GM19455 (cell line): ENCODE measurements around the gene GBP1.
"Not testable (repeated sequence)": the region's sequence is repeated elsewhere in the genome, so short reads cannot be mapped to it uniquely, and the experiment has no call there.

Source experiments
- ATAC-seq: cut with Tn5 transposase; IDR thresholded peaks from one replicate; pipeline ENCODE4 v1.9.1; 2021; ENCODE audit not compliant: unreplicated experiment

Gene GBP1

DNA sequence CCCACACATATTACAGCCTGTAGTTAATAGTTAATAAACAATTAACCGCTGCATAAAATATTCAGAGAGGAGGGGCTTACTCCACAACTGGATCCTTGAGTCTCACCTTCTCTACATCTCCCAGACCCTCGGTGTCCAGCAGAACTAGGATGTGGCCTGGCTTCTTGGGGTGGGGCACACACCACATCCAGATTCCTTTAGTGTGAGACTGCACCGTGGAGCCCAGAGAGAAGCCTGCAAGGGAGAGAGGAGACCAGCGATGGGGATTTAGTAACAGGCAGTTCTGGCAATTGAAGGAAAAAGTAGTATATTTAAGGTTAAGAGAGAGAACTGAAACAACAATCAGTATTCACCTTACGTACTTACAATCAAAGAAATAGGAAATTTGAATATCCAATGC, 4.9 kb downstream of the GBP1 start:
- no peak for ATAC-seq

DNA sequence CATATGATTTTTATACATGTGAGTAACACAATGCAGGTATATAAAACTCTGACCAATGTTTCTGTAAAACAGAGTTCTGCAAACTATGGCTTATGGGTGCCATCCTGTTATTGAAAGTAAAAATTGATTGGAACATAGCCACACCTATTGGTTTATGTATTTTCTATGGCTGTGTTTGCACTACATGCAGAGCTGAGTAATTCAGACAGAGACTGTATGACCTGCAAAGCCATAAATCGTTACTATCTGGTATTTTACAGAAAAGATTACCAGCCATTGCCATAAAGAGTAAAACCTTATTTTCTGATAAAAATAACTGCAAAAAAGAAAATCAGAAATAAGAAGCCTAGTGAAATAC, 13.1 kb downstream of the GBP1 start:
- no peak for ATAC-seq

DNA sequence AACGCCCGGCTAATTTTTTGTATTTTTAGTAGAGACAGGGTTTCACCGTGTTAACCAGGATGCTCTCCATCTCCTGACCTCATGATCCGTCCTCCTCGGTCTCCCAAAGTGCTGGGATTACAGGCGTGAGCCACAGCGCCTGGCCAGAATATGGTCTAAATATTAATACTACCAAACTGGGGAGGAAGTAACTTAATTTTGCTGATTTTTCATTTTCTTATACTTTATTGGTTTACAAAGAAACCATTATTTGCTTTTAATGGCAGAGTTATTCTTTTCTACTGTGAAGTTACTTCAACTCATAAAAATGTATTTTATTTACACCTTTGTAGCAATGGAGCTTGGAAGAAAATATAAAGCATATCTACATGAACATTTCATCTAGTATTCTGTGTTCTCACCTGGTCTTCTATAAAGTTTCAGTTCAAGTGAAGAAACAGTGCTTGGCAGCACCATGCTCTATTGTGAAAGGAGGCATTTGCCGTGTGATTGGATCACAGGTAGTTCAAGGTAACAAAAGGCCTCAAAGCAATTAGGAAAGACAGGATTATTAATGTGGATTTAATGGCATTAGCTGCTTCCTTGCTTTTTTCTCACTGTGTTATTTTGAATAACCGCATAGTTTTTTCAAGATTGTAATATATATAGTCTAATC, 13.6 kb downstream of the GBP1 start:
- ATAC-seq, result no peak

DNA sequence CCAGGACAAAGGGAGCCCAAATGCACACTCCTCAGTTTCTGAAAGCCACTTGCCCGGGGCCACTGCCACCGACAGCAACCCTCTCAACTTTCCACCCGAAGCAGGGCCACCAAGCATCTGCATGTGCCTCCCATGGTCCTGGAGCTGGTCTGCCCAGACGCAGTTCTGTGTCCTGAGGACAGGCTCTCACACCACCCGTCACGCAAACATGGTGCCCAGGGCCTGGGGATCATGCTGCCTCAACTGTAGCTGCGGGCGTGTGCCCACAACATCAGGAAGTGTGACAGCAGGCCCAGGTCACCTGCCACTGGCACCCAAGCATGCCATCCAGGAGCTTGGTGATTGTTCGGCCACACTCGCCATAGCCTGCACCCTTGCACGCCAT, 14.4 kb downstream of the GBP1 start:
- no peak for ATAC-seq

DNA sequence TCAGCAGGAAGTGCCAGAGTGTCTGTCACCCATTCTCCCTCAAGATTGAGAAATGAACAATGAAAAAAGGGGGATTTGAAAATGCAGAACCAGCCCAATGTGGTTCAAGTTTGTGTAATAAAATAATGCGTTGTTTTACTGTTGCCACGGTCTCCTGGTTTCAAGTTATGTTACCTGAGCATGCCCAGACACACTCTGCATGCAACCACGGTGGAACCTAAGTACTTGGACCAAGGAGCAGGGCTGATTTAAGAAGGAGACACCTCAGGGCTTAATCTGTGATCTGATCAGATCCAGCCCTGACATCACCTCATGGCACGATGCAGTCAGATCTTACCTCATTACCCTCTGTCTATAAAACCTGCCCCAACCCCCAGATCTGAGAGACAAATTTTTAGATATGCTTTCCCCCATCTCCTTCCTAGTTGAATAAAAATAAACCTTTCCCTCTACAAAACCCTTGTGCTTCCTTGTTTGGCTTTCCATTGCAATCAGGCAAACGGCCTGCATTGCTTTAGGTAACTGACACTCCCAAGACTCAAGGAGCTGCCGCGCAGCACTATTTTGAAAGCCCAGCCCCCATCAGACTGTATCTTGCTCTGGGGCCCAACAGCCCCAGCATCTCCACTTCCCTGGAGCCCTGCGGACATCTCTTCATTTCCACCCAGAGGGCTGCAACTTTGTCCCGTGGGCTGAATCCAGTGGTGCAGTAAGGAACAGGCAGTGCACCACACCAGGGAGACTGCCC, 14.9 kb downstream of the GBP1 start:
- ATAC-seq, result not testable (repeated sequence)

DNA sequence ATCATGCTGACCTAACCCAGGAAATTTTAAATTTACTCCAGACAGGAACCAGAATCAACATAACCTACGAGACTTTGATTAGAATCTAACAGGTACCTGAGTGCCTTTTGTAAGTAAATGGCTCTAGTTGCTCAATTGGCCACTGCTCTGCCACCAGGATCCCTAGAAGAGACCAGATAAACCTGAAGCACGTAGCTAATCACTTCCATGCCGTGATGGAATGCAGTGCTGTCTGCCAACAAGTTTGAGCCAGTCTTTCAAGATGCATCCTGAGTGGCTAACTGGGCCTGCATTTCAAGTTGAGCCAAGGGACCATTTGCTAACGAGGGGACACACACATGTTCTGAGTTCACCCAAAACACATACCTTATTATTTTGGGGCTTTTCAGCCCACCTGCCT, 15.8 kb downstream of the GBP1 start:
- ATAC-seq, result not testable (repeated sequence)

DNA sequence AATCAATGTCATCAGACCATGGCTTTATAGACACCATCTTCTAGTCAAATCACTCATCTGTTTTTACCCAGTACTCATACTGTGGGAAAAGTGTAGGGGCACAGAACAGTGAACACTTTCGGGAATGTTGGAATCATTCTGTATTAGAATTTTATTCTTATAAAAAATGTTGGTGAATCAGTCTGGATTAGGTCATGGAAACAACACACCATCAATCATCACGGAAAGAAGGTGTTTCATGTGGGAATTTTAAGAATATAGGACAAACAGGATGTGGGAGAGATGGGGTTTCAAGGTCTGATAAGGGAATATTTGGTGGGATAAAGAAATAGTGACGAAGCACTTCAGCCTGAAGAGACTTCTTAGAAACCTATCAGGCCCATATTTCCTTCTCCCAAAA, 17.3 kb downstream of the GBP1 start:
- ATAC-seq, result no peak

DNA sequence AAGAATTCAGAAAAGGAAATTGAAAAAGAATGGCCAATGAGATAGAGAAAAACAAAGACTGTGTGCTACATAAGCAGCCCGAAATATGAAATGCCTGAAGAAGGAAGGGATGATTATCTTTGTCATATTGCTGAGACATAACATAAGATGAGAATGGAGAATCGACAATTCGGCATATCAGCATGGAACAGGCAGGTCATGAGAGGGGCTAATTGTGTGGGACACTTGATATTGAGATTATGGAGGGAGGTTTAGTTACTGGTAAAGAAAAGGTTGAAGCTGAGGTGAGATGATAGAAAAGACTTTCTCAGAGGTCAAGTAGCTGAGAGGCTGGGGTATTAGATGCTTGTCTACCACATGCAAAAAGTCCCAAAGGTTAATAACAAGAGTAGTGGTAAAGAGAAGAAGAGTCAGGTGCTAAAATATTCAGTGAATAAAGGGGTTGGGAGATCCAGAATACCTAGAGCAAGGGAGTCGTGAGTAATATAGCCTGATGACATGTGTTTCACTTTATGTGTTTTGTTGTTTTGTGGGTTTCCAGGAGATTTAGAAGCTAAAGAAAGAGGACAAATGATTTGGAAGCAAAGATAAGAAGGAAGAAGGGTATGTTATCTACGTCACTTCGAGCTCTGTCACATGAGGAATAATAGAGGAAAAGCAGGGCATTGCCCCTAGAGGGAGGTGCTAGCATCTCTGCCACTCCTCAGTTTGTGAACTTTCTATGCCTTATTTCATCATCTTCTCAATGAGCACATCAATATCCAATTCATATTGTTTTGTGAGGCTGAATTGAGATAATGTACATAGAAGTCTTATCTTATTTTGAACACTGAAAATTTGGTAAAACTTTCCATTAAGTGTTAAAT, 18.5 kb downstream of the GBP1 start:
- ATAC-seq, result not testable (repeated sequence)

DNA sequence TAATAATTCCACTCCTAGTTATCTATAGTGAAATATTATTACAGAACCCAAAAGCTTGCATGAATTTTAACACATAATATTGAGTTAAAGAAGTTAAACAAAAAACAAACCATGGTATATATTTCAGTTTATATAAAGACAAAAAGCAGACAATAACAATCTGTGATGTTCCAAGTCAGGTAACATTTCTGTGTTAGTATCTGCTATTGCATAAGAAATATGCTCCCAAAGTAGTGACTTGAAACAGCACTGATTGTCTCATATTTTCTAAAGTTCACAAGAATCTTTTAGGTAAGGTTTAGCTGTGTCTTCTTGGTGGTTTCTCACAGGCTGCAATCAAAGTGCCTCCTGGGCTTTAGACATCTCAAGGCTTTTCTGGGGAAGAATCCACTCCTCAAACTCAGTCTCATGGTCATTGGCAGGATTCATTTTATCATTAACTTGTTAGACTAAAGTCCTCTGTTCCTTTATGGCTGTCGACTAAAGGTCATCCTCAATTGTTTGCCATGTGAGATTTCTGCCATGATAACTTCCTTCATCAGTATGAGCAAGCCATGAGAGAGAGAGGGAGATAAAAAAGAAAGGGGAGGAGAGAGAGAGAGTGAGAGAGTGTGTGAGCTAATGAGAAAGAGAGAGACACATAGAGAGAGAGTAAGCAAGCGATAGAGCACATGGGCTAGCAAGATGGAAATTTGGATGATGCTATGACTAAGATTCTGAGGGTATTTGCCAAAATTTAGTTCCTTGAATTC, 19.9 kb downstream of the GBP1 start:
- ATAC-seq, result no peak

DNA sequence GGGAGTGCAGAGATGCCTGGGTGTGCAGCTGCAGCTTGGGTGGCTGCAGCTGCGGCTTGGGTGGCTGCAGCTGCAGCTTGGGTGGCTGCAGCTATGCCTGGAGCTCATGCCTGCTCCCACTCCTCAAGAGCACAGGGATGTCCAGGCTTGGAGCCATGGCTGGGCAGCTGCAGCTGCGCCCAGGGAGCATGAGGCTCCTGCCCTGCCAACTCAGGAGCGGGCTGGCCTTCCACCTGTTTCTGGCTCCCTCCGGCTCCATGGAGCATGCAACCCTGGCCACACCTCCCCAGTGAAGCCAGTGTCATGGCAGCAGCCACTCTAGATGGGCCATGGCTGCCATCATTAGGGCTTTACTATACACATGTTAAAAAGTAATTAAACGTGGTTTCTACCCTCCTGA, 21.1 kb downstream of the GBP1 start:
- ATAC-seq, result no peak

DNA sequence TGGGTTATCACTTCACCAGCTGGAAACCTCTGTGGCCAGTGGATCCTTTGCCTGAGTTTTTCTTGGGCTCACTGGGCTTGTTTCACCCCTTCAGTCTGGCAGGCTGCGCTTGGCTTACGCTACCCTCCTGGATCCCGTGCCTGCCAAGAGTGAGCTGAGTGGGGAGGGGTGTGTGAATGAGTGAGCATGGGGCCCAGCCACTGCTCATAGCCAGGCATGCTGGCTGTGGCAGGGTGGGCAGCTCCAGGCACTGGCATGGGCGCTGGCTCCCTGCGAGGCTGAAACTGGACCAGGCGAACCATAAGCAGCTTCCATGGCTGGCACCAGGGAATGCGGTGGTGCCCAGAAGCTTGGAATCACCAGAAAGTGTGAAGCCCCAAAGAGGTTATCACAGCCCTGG, 22.5 kb downstream of the GBP1 start:
- no peak for ATAC-seq

DNA sequence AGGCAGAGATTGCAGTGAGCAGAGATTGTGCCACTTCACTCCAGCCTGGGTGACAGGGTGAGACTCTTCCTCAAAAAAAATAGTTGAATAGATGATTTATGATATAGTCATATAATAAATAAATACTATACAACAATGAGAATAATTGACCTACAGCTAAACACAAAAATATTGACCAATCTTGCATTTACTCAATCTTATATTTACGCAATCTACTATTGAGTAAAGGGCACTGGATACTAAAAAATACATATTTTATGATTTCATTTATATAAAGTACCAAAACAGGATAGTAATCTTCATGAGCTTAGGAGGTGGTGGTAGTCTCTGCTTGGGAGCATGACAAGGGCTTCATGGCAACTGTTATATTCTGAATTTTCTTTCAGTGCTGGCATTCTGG, 23.3 kb downstream of the GBP1 start:
- no peak for ATAC-seq

DNA sequence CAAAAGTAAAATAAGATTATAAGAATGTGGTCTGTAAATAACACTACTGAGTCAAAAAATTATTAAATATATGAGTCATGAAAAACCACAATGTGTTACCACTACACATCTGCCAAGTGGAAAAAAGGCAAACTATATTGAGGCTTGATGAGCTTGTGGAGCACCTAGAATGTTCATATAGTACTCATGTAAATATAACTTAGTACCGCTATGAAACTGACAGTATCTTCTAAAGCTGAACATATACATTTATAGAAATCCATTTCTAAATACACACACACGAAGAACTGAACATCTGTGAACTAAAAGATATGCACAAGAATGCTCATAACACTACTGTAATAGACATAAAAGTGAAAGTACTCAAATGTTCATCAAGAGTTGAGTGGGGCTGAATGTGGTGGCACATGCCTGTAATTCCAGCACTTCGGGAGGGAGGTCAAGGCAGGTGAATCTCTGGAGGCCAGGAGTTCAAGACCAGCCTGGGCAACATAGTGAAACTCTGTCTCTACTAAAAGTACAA, 23.8 kb downstream of the GBP1 start:
- ATAC-seq, result peak; percentile 96

DNA sequence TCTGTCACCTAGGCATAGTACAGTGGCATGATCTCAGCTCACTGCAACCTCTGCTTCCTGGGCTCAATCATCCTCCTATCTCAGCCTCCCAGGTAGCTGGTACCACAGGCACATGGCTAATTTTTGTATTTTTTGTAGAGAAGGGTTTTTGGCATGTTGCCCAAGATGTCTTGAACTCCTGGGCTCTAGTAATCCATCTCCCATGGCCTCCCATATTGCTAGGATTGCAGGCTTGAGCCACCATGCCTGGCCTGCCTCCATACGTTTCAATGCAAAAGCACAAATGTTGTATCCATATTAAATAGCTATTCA, 24.7 kb downstream of the GBP1 start:
- no peak for ATAC-seq

DNA sequence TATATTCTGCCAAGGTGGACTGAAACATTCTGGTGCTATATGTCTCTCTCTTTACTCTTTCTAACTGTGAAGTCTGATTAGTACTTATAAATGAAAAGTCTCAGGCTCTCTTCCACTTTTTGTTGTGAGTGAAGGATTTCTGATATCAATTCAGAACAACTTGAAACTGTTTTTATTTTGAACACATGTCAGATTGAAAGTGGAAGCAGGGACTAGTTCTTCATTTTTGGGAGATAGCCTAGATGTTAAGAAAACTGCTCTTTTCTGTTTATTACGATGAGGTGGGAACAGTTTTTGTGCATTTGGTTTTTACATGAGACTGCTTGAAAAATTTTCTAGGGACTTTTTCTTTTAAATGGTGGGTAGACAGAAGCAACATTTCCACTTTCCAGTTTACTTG, 27.8 kb downstream of the GBP1 start:
- ATAC-seq, result no peak

DNA sequence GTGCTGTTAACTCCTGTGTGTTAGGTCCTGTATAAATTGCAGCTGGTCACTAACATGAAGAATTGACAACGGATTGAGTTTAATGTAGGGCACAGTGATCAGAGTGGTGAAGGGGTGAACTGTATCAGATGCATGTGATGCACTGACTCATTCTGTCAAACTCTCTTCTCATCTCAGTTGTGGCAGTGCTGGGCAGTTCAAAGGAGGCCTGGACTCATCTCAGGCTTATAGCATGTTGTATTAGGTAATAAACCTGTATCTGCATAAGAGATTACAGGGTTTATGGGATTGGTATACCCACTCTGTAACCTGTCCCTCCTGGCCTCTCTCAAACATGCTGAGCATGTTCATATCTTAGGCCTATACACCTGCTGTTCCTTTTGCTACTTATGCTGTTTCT, 29.9 kb downstream of the GBP1 start:
- ATAC-seq, result no peak

DNA sequence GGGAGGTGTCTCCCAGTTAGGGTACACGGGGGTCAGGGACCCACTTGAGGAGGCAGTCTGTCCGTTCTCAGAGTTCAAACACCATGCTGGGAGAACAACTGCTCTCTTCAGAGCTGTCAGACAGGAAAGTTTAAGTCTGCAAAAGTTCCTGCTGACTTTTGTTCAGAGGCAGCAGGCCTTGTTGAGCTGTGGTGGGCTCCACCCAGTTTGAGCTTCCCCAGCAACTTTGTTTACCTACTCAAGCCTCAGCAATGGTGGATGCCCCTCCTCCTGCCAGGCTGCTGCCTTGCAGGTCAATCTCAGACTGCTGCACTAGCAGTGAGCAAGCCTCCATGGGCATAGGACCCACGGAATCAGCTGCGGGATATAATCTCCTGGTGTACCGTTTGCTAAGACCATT, 31.0 kb downstream of the GBP1 start:
- ATAC-seq, result not testable (repeated sequence)

DNA sequence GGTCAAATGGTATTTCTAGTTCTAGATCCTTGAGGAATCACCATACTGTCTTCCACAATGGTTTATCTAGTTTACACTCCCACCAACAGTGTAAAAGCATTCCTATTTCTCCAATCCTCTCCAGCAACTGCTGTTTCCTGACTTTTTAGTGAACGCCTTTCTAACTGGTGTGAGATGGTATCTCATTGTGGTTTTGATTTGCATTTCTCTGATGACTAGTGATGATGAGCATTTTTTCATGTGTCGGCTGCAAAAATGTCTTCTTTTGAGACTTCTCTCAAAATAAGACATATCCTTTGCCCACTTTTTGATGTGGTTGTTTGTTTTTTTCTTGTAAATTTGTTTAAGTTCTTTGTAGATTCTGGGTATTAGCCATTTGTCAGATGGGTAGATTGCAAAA, 36.0 kb downstream of the GBP1 start:
- not testable (repeated sequence) for ATAC-seq

DNA sequence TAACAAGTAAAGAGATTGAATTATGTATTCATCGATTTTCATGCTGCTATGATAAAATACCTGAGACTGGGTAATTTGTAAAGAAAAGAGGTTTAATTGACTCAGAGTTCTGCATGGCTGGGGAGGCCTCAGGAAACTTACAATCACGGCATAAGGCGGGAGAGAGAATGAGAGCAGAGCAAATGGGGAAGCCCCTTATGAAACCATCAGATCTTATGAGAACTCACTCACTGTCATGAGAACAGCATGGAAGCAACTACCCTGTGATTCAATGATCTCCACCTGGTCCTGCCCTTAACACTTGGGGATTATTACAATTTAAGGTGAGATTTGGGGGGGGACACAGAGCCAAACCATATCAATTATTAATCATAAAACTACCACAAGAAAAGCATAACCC, 39.1 kb downstream of the GBP1 start:
- ATAC-seq, result no peak

DNA sequence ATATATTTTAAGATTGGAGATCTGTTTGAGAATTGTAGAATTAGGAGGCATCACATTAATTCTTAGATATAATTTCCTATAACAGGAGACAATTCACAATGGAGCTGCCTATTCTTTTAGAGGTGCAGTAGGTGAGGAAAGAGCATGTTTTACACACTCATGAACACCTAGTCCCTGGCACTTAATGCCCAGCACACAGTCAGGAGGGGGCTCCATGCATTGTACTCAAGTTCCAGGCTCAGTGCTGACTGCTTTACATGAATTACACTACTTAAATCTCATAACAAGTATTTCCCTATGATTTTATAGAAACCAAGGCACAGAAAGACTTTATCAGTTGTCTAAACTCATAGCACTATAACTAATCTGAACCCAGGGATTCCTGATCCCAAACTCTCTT, 42.0 kb downstream of the GBP1 start:
- ATAC-seq, result no peak
